Caco-2 (cell line): Measurements from ENCODE around the gene THRB. TPM values are rescaled to one million over a fixed set of nuclear protein-coding genes. Genes with fewer than 3 reads are reported as not detected.
"Not testable (repeated sequence)": the region's sequence is repeated elsewhere in the genome, so short reads cannot be mapped to it uniquely, and the experiment has no call there.

Source experiments
- BruUV-seq: library from RNA; stranded (reverse); fragments of 400-500 nt; replicated peaks from 2 replicates; lab custom pipeline; 2021; lab: Mats Ljungman, UMichigan
- CTCF ChIA-PET: fragments of 300-600 bp; sonication (Branson Sonifier 250); formaldehyde crosslinking; loops from one replicate; lab custom pipeline; 2022; ENCODE audit warnings: antibody characterized with exemption; lab: Charles Lee
- POLR2A ChIA-PET: fragments of 300-600 bp; sonication (Branson Sonifier 250); formaldehyde crosslinking; loops from one replicate; lab custom pipeline; 2022; ENCODE audit warnings: antibody characterized with exemption; lab: Charles Lee
- DNase-seq, 2 experiments: peaks; one replicate each; pipeline versions ENCODE4 v3.0.0 to v3.0.0-alpha.2; 2020 to 2022
- H3K27me3 ChIP-seq: replicated peaks from 2 replicates; pipeline ENCODE4 v1.6.0; 2011; ENCODE audit warnings: low read length; ENCODE audit not compliant: control insufficient read depth, insufficient read depth
- H3K36me3 ChIP-seq: 2 replicates; pipeline ENCODE4 v1.5.1; 2011; ENCODE audit warnings: low read length; ENCODE audit not compliant: control insufficient read depth, insufficient read depth
- H3K4me1 ChIP-seq: fragments of 250-450 bp; sonication (Bioruptor Pico); 2 replicates; pipeline ENCODE4 v1.5.1; 2020; ENCODE audit warnings: mild to moderate bottlenecking
- H3K4me3 ChIP-seq: 2 replicates; pipeline ENCODE4 v1.5.1; 2011; ENCODE audit warnings: low read depth, mild to moderate bottlenecking, control low read depth, low read length
- H3K9me3 ChIP-seq: fragments of 250-450 bp; sonication (Bioruptor Pico); 2 replicates; pipeline ENCODE4 v1.5.1; 2020; ENCODE audit warnings: mild to moderate bottlenecking, moderate library complexity
- H3K27ac Mint-ChIP-seq: one replicate; pipeline ENCODE4 v1.8.0; 2022; ENCODE audit warnings: mixed read lengths; ENCODE audit not compliant: unreplicated experiment
- H3K27me3 Mint-ChIP-seq: one replicate; pipeline ENCODE4 v1.8.0; 2022; ENCODE audit warnings: mixed read lengths; ENCODE audit not compliant: insufficient read depth, unreplicated experiment
- H3K36me3 Mint-ChIP-seq: one replicate; pipeline ENCODE4 v1.8.0; 2022; ENCODE audit warnings: mild to moderate bottlenecking, mixed read lengths; ENCODE audit not compliant: insufficient read depth, unreplicated experiment
- H3K4me1 Mint-ChIP-seq: one replicate; pipeline ENCODE4 v1.8.0; 2022; ENCODE audit warnings: low read depth, mixed read lengths; ENCODE audit not compliant: unreplicated experiment
- H3K4me3 Mint-ChIP-seq: one replicate; pipeline ENCODE4 v1.8.0; 2022; ENCODE audit warnings: mild to moderate bottlenecking, moderate library complexity, mixed read lengths; ENCODE audit not compliant: unreplicated experiment
- H3K9me3 Mint-ChIP-seq: one replicate; pipeline ENCODE4 v1.8.0; 2022; ENCODE audit warnings: mixed read lengths; ENCODE audit not compliant: unreplicated experiment
- intact Hi-C: fragments of 100-400 bp; cut with micrococcal nuclease; formaldehyde crosslinking; loops from one replicate; pipeline ENCODE4 v1.10.0; 2022; ENCODE audit not compliant: unreplicated experiment
- total RNA-seq: library from RNA; stranded (reverse); gene quantifications from 2 replicates; pipeline ENCODE4 v1.2.3, GENCODE V29; 2022
- TF ChIP-seq, protein P1 (sequence below), 2 experiments: fragments of 200-600 bp in 1 of 2; IDR thresholded peaks; 1 replicate in 1 of 2; 2 replicates in 1 of 2; pipeline versions ENCODE4 v1.5.1 to v1.8.0; 2011 to 2022; ENCODE audit warnings: antibody characterized with exemption in 1 of 2, control low read depth in 1 of 2, inconsistent platforms in 1 of 2, low read depth in 1 of 2, low read length in 1 of 2, mild to moderate bottlenecking in 1 of 2, moderate library complexity in 1 of 2; ENCODE audit not compliant: insufficient read depth in 1 of 2, severe bottlenecking in 1 of 2, unreplicated experiment in 1 of 2

Gene THRB
- total RNA-seq, 1 experiment from 2014 or later: 19.4 TPM

GRCh38 chr3:24415824-24416223 lies 78.8 kb downstream of the THRB start:
- Mint-ChIP-seq H3K36me3 (no peaks in the 10 kb centered on the region), H3K27ac (no peak overlapping the region), H3K9me3 (no peaks in the 10 kb centered on the region), H3K27me3 (no peaks in the 10 kb centered on the region), H3K4me1 (peaks cover 13% of the 10 kb centered on the region), H3K4me3 (no peak overlapping the region)
- no peak for DNase-seq
- Histone ChIP-seq H3K4me3 (no peak overlapping the region), H3K27me3 (no peaks in the 10 kb centered on the region), H3K36me3 (no peaks in the 10 kb centered on the region), H3K4me1 (peaks cover 6% of the 10 kb centered on the region; the same call in 1 of the 2 replicates), H3K9me3 (no peaks in the 10 kb centered on the region)
- no TSS peak for BruUV-seq
- ChIA-PET POLR2A (no interaction called here), CTCF (no interaction called here)
- TF ChIP-seq, protein P1, sequence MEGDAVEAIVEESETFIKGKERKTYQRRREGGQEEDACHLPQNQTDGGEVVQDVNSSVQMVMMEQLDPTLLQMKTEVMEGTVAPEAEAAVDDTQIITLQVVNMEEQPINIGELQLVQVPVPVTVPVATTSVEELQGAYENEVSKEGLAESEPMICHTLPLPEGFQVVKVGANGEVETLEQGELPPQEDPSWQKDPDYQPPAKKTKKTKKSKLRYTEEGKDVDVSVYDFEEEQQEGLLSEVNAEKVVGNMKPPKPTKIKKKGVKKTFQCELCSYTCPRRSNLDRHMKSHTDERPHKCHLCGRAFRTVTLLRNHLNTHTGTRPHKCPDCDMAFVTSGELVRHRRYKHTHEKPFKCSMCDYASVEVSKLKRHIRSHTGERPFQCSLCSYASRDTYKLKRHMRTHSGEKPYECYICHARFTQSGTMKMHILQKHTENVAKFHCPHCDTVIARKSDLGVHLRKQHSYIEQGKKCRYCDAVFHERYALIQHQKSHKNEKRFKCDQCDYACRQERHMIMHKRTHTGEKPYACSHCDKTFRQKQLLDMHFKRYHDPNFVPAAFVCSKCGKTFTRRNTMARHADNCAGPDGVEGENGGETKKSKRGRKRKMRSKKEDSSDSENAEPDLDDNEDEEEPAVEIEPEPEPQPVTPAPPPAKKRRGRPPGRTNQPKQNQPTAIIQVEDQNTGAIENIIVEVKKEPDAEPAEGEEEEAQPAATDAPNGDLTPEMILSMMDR (IDR thresholded peaks at IDR 0.05; ENCODE audit: insufficient read depth in 1 of 2, low read depth in 1 of 2, low read length in 1 of 2, severe bottlenecking in 1 of 2, unreplicated experiment in 1 of 2): no peak
- intact Hi-C loops: no loop called here

GRCh38 chr3:24413662-24414061 lies 81.0 kb downstream of the THRB start:
- H3K27me3 ChIP-seq, H3K4me1 Mint-ChIP-seq, H3K27me3 Mint-ChIP-seq, H3K36me3 Mint-ChIP-seq, H3K9me3 ChIP-seq, H3K4me1 ChIP-seq, DNase-seq, H3K9me3 Mint-ChIP-seq, H3K4me3 Mint-ChIP-seq, BruUV-seq, H3K36me3 ChIP-seq, H3K4me3 ChIP-seq, H3K27ac Mint-ChIP-seq, CTCF ChIA-PET, POLR2A ChIA-PET: not testable (repeated sequence)
- intact Hi-C loops: loop anchor here (1.0 kb wide), 1 partner anchor 14 kb away; no protein-coding TSS in a partner anchor

GRCh38 chr3:24410860-24411259 lies 83.8 kb downstream of the THRB start:
- H3K27me3 ChIP-seq: no peaks in the 10 kb centered on the region
- Mint-ChIP-seq H3K27me3 (no peaks in the 10 kb centered on the region), H3K9me3 (no peaks in the 10 kb centered on the region), H3K27ac (no peak overlapping the region), H3K36me3 (no peaks in the 10 kb centered on the region), H3K4me1 (no peaks in the 10 kb centered on the region), H3K4me3 (no peak overlapping the region)
- H3K4me1 ChIP-seq: no peaks in the 10 kb centered on the region
- no peaks in the 10 kb centered on the region for H3K9me3 ChIP-seq
- DNase-seq: no peak
- intact Hi-C loops: no loop called here
- H3K4me3 ChIP-seq: no peak overlapping the region
- TF ChIP-seq, protein P1 (IDR thresholded peaks at IDR 0.05; ENCODE audit: insufficient read depth in 1 of 2, low read depth in 1 of 2, low read length in 1 of 2, severe bottlenecking in 1 of 2, unreplicated experiment in 1 of 2): no peak
- ChIA-PET POLR2A (no interaction called here), CTCF (no interaction called here)
- no peaks in the 10 kb centered on the region for H3K36me3 ChIP-seq
- no TSS peak for BruUV-seq
